Trophoblast cell (in vitro differentiated cells and primary cell): ENCODE measurements around the gene CD44.

ENCODE experiments used
- DNase-seq, 2 donors: peaks; one replicate each; pipeline ENCODE4 v3.0.0-alpha.2; 2016
- H2AFZ ChIP-seq: 2 replicates; pipeline ENCODE4 v1.6.1; 2013; ENCODE audit warnings: low read length, moderate library complexity, mild to moderate bottlenecking; ENCODE audit not compliant: insufficient read depth, poor library complexity
- H2AK5ac ChIP-seq: 2 replicates; pipeline ENCODE4 v1.6.1; 2013; ENCODE audit warnings: mild to moderate bottlenecking, low read length
- H2BK120ac ChIP-seq: 2 replicates; pipeline ENCODE4 v1.6.1; 2013; ENCODE audit warnings: low read length, mild to moderate bottlenecking, moderate library complexity; ENCODE audit not compliant: insufficient read depth, poor library complexity
- H2BK12ac ChIP-seq: 2 replicates; pipeline ENCODE4 v1.6.1; 2013; ENCODE audit warnings: mild to moderate bottlenecking, low read length, moderate library complexity
- H2BK5ac ChIP-seq: 2 replicates; pipeline ENCODE4 v1.6.1; 2013; ENCODE audit warnings: low read length, low read depth, moderate library complexity, mild to moderate bottlenecking; ENCODE audit not compliant: poor library complexity
- H3K14ac ChIP-seq: 2 replicates; pipeline ENCODE4 v1.6.1; 2013; ENCODE audit warnings: mild to moderate bottlenecking, low read length
- H3K18ac ChIP-seq: 2 replicates; pipeline ENCODE4 v1.6.1; 2013; ENCODE audit warnings: mild to moderate bottlenecking, low read length
- H3K23ac ChIP-seq: 2 replicates; pipeline ENCODE4 v1.6.1; 2013; ENCODE audit warnings: low read length
- H3K27ac ChIP-seq: 2 replicates; pipeline ENCODE4 v1.5.1; 2013; ENCODE audit warnings: low read depth, mild to moderate bottlenecking, inconsistent platforms, low read length, moderate library complexity
- H3K27me3 ChIP-seq: 2 replicates; pipeline ENCODE4 v1.6.1; 2013; ENCODE audit warnings: inconsistent platforms, mild to moderate bottlenecking, low read length, moderate library complexity; ENCODE audit not compliant: insufficient read depth
- H3K36me3 ChIP-seq, 2 experiments: 1 replicate in 1 of 2; 2 replicates in 1 of 2; pipeline ENCODE4 v1.6.1; 2013; ENCODE audit warnings: low read length in 2 of 2, mild to moderate bottlenecking in 2 of 2, moderate library complexity in 1 of 2; ENCODE audit not compliant: insufficient read depth in 2 of 2, control insufficient read depth in 1 of 2
- H3K4ac ChIP-seq: 2 replicates; pipeline ENCODE4 v1.6.1; 2013; ENCODE audit warnings: low read depth, mild to moderate bottlenecking, low read length, moderate library complexity
- H3K4me1 ChIP-seq, 2 experiments: 1 replicate in 1 of 2; 2 replicates in 1 of 2; pipeline ENCODE4 v1.6.1; 2013; ENCODE audit warnings: low read length in 2 of 2, mild to moderate bottlenecking in 2 of 2, moderate library complexity in 1 of 2; ENCODE audit not compliant: insufficient read depth in 2 of 2, control insufficient read depth in 1 of 2
- H3K4me2 ChIP-seq: 2 replicates; pipeline ENCODE4 v1.6.1; 2013; ENCODE audit warnings: inconsistent platforms, mild to moderate bottlenecking, low read length, moderate library complexity
- H3K4me3 ChIP-seq: 2 replicates; pipeline ENCODE4 v1.5.1; 2013; ENCODE audit warnings: mild to moderate bottlenecking, low read depth, low read length, inconsistent platforms
- H3K79me1 ChIP-seq: one replicate; pipeline ENCODE4 v1.6.1; 2013; ENCODE audit warnings: low read length
- H3K79me2 ChIP-seq: 2 replicates; pipeline ENCODE4 v1.6.1; 2013; ENCODE audit warnings: low read length, mild to moderate bottlenecking; ENCODE audit not compliant: control insufficient read depth, insufficient read depth, poor library complexity
- H3K9ac ChIP-seq: 2 replicates; pipeline ENCODE4 v1.6.1; 2013; ENCODE audit warnings: mild to moderate bottlenecking, low read length
- H3K9me3 ChIP-seq: 2 replicates; pipeline ENCODE4 v1.6.1; 2013; ENCODE audit warnings: low read depth, mild to moderate bottlenecking, control low read depth, inconsistent platforms, low read length; ENCODE audit not compliant: insufficient read depth
- H4K12ac ChIP-seq: 2 replicates; pipeline ENCODE4 v1.6.1; 2013; ENCODE audit warnings: low read depth, mild to moderate bottlenecking, low read length, moderate library complexity
- H4K8ac ChIP-seq: 2 replicates; pipeline ENCODE4 v1.6.1; 2013; ENCODE audit warnings: low read depth, mild to moderate bottlenecking, low read length, moderate library complexity
- H4K91ac ChIP-seq: one replicate; pipeline ENCODE4 v1.6.1; 2013; ENCODE audit warnings: low read depth, mild to moderate bottlenecking, low read length, moderate library complexity
- WGBS: extraction: QIAGEN DNeasy Blood & Tissue Kit; methylation state at CpG from one replicate; pipeline ENCODE4 v1.1.7; 2013; ENCODE audit warnings: missing lambda C conversion rate; ENCODE audit not compliant: insufficient read length, insufficient coverage; ENCODE audit errors: extremely low coverage; 5-methylcytosine and 5-hydroxymethylcytosine counted together

Gene CD44

GRCh38 chr11:35143297-35144135, 4.5 kb downstream of the CD44 start:
- DNase-seq = no peak
- Histone ChIP-seq H2AFZ (no peak overlapping the region), H4K91ac (no peak overlapping the region), H3K9ac (no peak overlapping the region), H2BK120ac (no peak overlapping the region), H2BK12ac (no peak overlapping the region), H2AK5ac (no peak overlapping the region), H3K9me3 (peaks cover 5% of the 10 kb centered on the region), H4K12ac (no peak overlapping the region), H3K14ac (no peak overlapping the region), H3K36me3 (no peaks in the 10 kb centered on the region), H2BK5ac (no peak overlapping the region), H3K27ac (no peak overlapping the region), H3K4me2 (no peak overlapping the region), H3K18ac (no peak overlapping the region), H4K8ac (no peak overlapping the region), H3K23ac (no peak overlapping the region), H3K4me1 (peaks cover 9% of the 10 kb centered on the region in 2 experiments), H3K79me1 (no peaks in the 10 kb centered on the region), H3K4ac (no peak overlapping the region), H3K27me3 (peaks cover 15% of the 10 kb centered on the region), H3K79me2 (peaks cover 2% of the 10 kb centered on the region), H3K4me3 (no peak overlapping the region)
- no CpG with 5 or more reads among the region's 8 CpGs for WGBS

DNA sequence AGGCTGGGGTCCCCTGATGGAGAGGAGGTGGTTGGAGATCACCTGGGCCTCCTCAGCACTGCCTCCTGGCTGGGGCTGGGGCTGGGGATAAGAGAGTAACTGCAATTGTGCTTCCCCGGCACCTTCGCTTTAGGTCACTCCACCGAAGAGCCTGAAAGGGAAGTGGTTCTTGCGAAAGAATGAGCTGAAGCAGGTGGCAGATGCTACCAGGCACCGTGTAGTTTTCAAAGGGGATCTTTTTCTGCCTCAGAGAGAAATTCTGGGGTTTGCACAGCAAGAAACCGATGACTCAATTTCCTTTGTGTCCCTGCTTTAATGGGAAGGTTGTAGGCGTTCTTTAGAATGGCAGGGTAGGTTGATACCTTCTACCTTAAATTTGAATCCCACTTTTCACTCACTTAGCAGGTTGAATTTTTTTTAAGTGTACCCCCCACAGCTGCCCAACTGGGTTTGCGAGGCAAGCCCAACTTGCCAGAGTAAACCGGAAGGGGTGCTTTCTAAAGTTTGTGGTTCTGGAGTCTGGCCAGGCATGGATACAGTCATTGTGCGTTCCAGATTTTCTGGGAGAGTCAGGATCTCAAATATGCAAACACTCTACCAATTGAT, 5.3 kb downstream of the CD44 start:
- peaks cover 8% of the 10 kb centered on the region for H3K27me3 ChIP-seq
- no peaks in the 10 kb centered on the region for H3K79me1 ChIP-seq
- peaks cover 3% of the 10 kb centered on the region for H3K9me3 ChIP-seq
- H4K8ac ChIP-seq = no peak overlapping the region
- no peak overlapping the region for H3K27ac ChIP-seq
- no peak overlapping the region for H3K4me3 ChIP-seq
- H4K91ac ChIP-seq = no peak overlapping the region
- H3K79me2 ChIP-seq = no peaks in the 10 kb centered on the region
- no peak overlapping the region for H2AFZ ChIP-seq
- H2AK5ac ChIP-seq = no peak overlapping the region
- peaks cover 1 to 2% of the 10 kb centered on the region in 2 experiments for H3K4me1 ChIP-seq
- H3K36me3 ChIP-seq = no peaks in the 10 kb centered on the region
- peak in 1 of 2 donors; percentile 26 for DNase-seq
- no peak overlapping the region for H2BK12ac ChIP-seq
- H4K12ac ChIP-seq = no peak overlapping the region
- no peak overlapping the region for H3K23ac ChIP-seq
- H3K9ac ChIP-seq = no peak overlapping the region
- no peak overlapping the region for H3K4me2 ChIP-seq
- H2BK5ac ChIP-seq = no peak overlapping the region
- H3K14ac ChIP-seq = no peak overlapping the region
- H3K4ac ChIP-seq = no peak overlapping the region
- no peak overlapping the region for H3K18ac ChIP-seq
- H2BK120ac ChIP-seq = no peak overlapping the region
- WGBS = no CpG with 5 or more reads among the region's 10 CpGs

GRCh38 chr11:35144806-35145205, 5.8 kb downstream of the CD44 start:
- H2BK120ac ChIP-seq = no peak overlapping the region
- H3K4me2 ChIP-seq = no peak overlapping the region
- no peak overlapping the region for H3K9ac ChIP-seq
- H3K4ac ChIP-seq = no peak overlapping the region
- H2BK12ac ChIP-seq = no peak overlapping the region
- H3K27me3 ChIP-seq = peaks cover 2% of the 10 kb centered on the region
- H3K79me1 ChIP-seq = no peaks in the 10 kb centered on the region
- no peak overlapping the region for H2AFZ ChIP-seq
- H3K9me3 ChIP-seq = peaks cover 2% of the 10 kb centered on the region
- no peak overlapping the region for H3K27ac ChIP-seq
- no peak overlapping the region for H3K4me3 ChIP-seq
- no peaks in the 10 kb centered on the region for H3K79me2 ChIP-seq
- no peaks in the 10 kb centered on the region for H3K36me3 ChIP-seq
- H2BK5ac ChIP-seq = no peak overlapping the region
- no CpG with 5 or more reads among the region's 1 CpG for WGBS
- no peak for DNase-seq
- H2AK5ac ChIP-seq = no peak overlapping the region
- no peak overlapping the region for H4K8ac ChIP-seq
- no peak overlapping the region for H3K23ac ChIP-seq
- H3K4me1 ChIP-seq = no peaks in the 10 kb centered on the region
- H3K14ac ChIP-seq = no peak overlapping the region
- H3K18ac ChIP-seq = no peak overlapping the region
- H4K12ac ChIP-seq = no peak overlapping the region
- H4K91ac ChIP-seq = no peak overlapping the region

DNA sequence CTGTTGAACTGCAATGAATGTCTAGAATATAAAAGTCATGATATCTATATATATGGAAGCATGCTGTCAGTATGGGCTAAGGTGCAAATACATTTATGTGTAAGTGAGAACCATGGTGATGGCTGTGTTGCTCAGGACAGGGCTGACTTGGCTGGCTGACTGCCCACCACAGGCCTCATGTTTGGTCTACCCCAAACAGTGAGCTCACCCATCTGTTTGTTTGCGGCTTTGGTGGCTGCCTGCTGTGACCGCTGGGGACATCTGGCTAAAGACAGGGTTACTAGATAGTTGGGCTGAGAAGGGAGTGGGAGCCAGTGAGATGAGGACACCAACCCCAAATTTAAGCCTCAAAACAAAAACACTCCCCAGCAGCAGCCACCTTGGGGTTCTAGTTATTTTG, 6.3 kb downstream of the CD44 start:
- no peak overlapping the region for H2BK12ac ChIP-seq
- no peaks in the 10 kb centered on the region for H3K4me1 ChIP-seq
- no peak overlapping the region for H2BK5ac ChIP-seq
- no peak overlapping the region for H4K91ac ChIP-seq
- no peak overlapping the region for H3K4me2 ChIP-seq
- no peak overlapping the region for H2BK120ac ChIP-seq
- H3K14ac ChIP-seq = no peak overlapping the region
- no peaks in the 10 kb centered on the region for H3K9me3 ChIP-seq
- DNase-seq = no peak
- H3K4me3 ChIP-seq = no peak overlapping the region
- H2AFZ ChIP-seq = no peak overlapping the region
- no peak overlapping the region for H4K12ac ChIP-seq
- no peak overlapping the region for H3K23ac ChIP-seq
- no peak overlapping the region for H2AK5ac ChIP-seq
- no peaks in the 10 kb centered on the region for H3K79me2 ChIP-seq
- no peak overlapping the region for H3K4ac ChIP-seq
- H3K36me3 ChIP-seq = no peaks in the 10 kb centered on the region
- no peak overlapping the region for H3K18ac ChIP-seq
- H3K9ac ChIP-seq = no peak overlapping the region
- H4K8ac ChIP-seq = no peak overlapping the region
- no peaks in the 10 kb centered on the region for H3K27me3 ChIP-seq
- H3K27ac ChIP-seq = no peak overlapping the region
- no peaks in the 10 kb centered on the region for H3K79me1 ChIP-seq
- WGBS = no CpG with 5 or more reads among the region's 2 CpGs
